B cell (primary cell): ENCODE measurements around the gene HS2ST1. TPM values are rescaled to one million over a fixed set of nuclear protein-coding genes. Genes with fewer than 3 reads are reported as not detected.
"Not testable (repeated sequence)": the region's sequence is repeated elsewhere in the genome, so short reads cannot be mapped to it uniquely, and the experiment has no call there.

Experiments
- ATAC-seq: fragments of 200-7000 bp; cut with Tn5 transposase; one replicate; pipeline ENCODE4 v1.10.0; 2021; ENCODE audit warnings: low read depth, mild to moderate bottlenecking, moderate number of reproducible peaks, moderate library complexity
- CTCF ChIA-PET: fragments of 350-600 bp; sonication (Branson Sonifier 250); formaldehyde crosslinking; loops from one replicate; lab custom pipeline; 2021; ENCODE audit warnings: antibody characterized with exemption, inconsistent platforms; lab: Charles Lee
- POLR2A ChIA-PET: fragments of 350-600 bp; sonication (Branson Sonifier 250); formaldehyde crosslinking; loops from one replicate; lab custom pipeline; 2021; ENCODE audit warnings: antibody characterized with exemption; lab: Charles Lee
- DNase-seq: peaks from one replicate; pipeline ENCODE4 v3.0.0; 2013
- H2AFZ ChIP-seq: 2 replicates; pipeline ENCODE4 v1.6.1; 2012; ENCODE audit warnings: mild to moderate bottlenecking, low read depth, low read length; ENCODE audit not compliant: insufficient read depth, poor library complexity, severe bottlenecking
- H3K27ac ChIP-seq, 2 donors: 1 replicate in 1 of 2; 2 replicates in 1 of 2; pipeline ENCODE4 v1.5.1; 2012 to 2013; ENCODE audit warnings: low read length in 2 of 2, mild to moderate bottlenecking in 2 of 2, moderate library complexity in 1 of 2
- H3K27me3 ChIP-seq, 4 experiments: fragments of 200-600 bp in 1 of 4; sonication (generic) in 1 of 4; replicated peaks in 1 of 4; 1 replicate in 2 of 4; 2 replicates in 2 of 4; pipeline versions ENCODE4 v1.6.1 to v1.7.0; 2013 to 2016; ENCODE audit warnings: low read length in 3 of 4, mild to moderate bottlenecking in 2 of 4, mixed read lengths in 1 of 4, moderate library complexity in 1 of 4; ENCODE audit not compliant: insufficient read depth in 4 of 4, control insufficient read depth in 3 of 4; ENCODE audit errors: control extremely low read depth in 1 of 4
- H3K36me3 ChIP-seq, 2 experiments: replicated peaks in 1 of 2; 1 replicate in 1 of 2; 2 replicates in 1 of 2; pipeline versions ENCODE4 v1.6.1 to v1.7.1; 2013; ENCODE audit warnings: low read length in 1 of 2; ENCODE audit not compliant: insufficient read depth in 2 of 2, control insufficient read depth in 1 of 2; ENCODE audit errors: control extremely low read depth in 1 of 2, extremely low read depth in 1 of 2
- H3K4me1 ChIP-seq, 2 donors: fragments of 200-600 bp in 1 of 2; sonication (generic) in 1 of 2; 1 replicate in 1 of 2; 2 replicates in 1 of 2; pipeline versions ENCODE4 v1.5.1 to v1.6.1; 2013 to 2017; ENCODE audit warnings: low read length in 2 of 2; ENCODE audit not compliant: control insufficient read depth in 2 of 2, insufficient read depth in 2 of 2
- H3K4me2 ChIP-seq: replicated peaks from 2 replicates; pipeline ENCODE3; 2012; ENCODE audit warnings: mild to moderate bottlenecking, low read depth, low read length; ENCODE audit not compliant: poor library complexity, severe bottlenecking
- H3K4me3 ChIP-seq, 5 experiments: fragments of 200-600 bp in 1 of 5; sonication (generic) in 1 of 5; 1 replicate in 3 of 5; 2 replicates in 2 of 5; pipeline versions ENCODE4 v1.5.1 to v1.7.0; 2011 to 2016; ENCODE audit warnings: low read length in 4 of 5, mild to moderate bottlenecking in 4 of 5, low read depth in 2 of 5, control low read depth in 1 of 5, moderate library complexity in 1 of 5; ENCODE audit not compliant: insufficient read depth in 1 of 5; ENCODE audit errors: control extremely low read depth in 1 of 5, extremely low read depth in 1 of 5
- H3K79me2 ChIP-seq: fragments of 200-600 bp; sonication (generic); one replicate; pipeline ENCODE4 v1.6.0; 2016; ENCODE audit warnings: low read length; ENCODE audit not compliant: control insufficient read depth, insufficient read depth
- H3K9ac ChIP-seq: fragments of 200-600 bp; sonication (generic); 2 replicates; pipeline ENCODE4 v1.6.1; 2017; ENCODE audit warnings: mild to moderate bottlenecking, low read length, moderate library complexity
- H3K9me3 ChIP-seq, 3 donors: one replicate each; pipeline versions ENCODE4 v1.6.1 to v1.7.1; 2013; ENCODE audit warnings: low read length in 2 of 3; ENCODE audit not compliant: control insufficient read depth in 2 of 3, insufficient read depth in 1 of 3; ENCODE audit errors: control extremely low read depth in 1 of 3
- H4K20me1 ChIP-seq: 2 replicates; pipeline ENCODE4 v1.6.0; 2012; ENCODE audit warnings: mild to moderate bottlenecking, low read length; ENCODE audit not compliant: insufficient read depth, control insufficient read depth, poor library complexity, severe bottlenecking
- H3K27ac Mint-ChIP-seq: one replicate; pipeline ENCODE4 v1.8.0; 2021; ENCODE audit warnings: mixed read lengths
- H3K27me3 Mint-ChIP-seq: one replicate; pipeline ENCODE4 v1.8.0; 2021; ENCODE audit warnings: mixed read lengths
- H3K4me1 Mint-ChIP-seq: one replicate; pipeline ENCODE4 v1.8.0; 2021; ENCODE audit warnings: mixed read lengths
- H3K4me3 Mint-ChIP-seq: one replicate; pipeline ENCODE4 v1.8.0; 2021; ENCODE audit warnings: mixed read lengths
- H3K9me3 Mint-ChIP-seq: one replicate; pipeline ENCODE4 v1.8.0; 2022; ENCODE audit warnings: mixed read lengths; ENCODE audit not compliant: insufficient read depth
- EZH2 ChIP-seq: IDR thresholded peaks from 2 replicates; pipeline ENCODE4 v1.6.1; 2012; ENCODE audit warnings: borderline replicate concordance, low read depth, mild to moderate bottlenecking, moderate library complexity, low read length; ENCODE audit not compliant: insufficient read depth, poor library complexity, severe bottlenecking
- WGBS: methylation state at CpG from one replicate; pipeline ENCODE4 v1.1.5; 2013; ENCODE audit warnings: missing lambda C conversion rate; ENCODE audit not compliant: insufficient coverage; 5-methylcytosine and 5-hydroxymethylcytosine counted together
- intact Hi-C: fragments of 100-400 bp; cut with micrococcal nuclease; formaldehyde crosslinking; loops from one replicate; pipeline ENCODE4 v1.10.0; 2022
- polyA plus RNA-seq: library from polyadenylated mRNA; depleted of rRNA; stranded (reverse); fragments of >200 nt; gene quantifications from 2 replicates; pipeline ENCODE4 v1.2.3, GENCODE V29; 2012
- total RNA-seq, 2 donors: library from RNA; stranded (reverse); fragments of 120-200 nt in 1 of 2; gene quantifications; 1 replicate in 1 of 2; 2 replicates in 1 of 2; pipeline versions ENCODE4 v1.2.3 to v1.2.4, GENCODE V29; 2013 to 2022
- TF ChIP-seq, protein P1 (sequence below): fragments of 200-600 bp; IDR thresholded peaks from one replicate; pipeline ENCODE4 v1.8.0; 2022; ENCODE audit warnings: antibody characterized with exemption, mild to moderate bottlenecking

The HS2ST1 gene
- total and polyA plus RNA-seq, 2 donors (not counting 1 experiment from before 2014, with no cell fraction given): 3.0 to 16.9 TPM

- H3K9me3 ChIP-seq: no peaks in the 10 kb centered on the region
- H3K9me3 Mint-ChIP-seq: no peaks in the 10 kb centered on the region
- H3K27me3 Mint-ChIP-seq: no peaks in the 10 kb centered on the region
- no peak overlapping the region for H2AFZ ChIP-seq
- POLR2A ChIA-PET: no interaction called here
- H3K4me3 ChIP-seq: no peak overlapping the region
- TF ChIP-seq EZH2: no peak
- TF ChIP-seq, protein P1, sequence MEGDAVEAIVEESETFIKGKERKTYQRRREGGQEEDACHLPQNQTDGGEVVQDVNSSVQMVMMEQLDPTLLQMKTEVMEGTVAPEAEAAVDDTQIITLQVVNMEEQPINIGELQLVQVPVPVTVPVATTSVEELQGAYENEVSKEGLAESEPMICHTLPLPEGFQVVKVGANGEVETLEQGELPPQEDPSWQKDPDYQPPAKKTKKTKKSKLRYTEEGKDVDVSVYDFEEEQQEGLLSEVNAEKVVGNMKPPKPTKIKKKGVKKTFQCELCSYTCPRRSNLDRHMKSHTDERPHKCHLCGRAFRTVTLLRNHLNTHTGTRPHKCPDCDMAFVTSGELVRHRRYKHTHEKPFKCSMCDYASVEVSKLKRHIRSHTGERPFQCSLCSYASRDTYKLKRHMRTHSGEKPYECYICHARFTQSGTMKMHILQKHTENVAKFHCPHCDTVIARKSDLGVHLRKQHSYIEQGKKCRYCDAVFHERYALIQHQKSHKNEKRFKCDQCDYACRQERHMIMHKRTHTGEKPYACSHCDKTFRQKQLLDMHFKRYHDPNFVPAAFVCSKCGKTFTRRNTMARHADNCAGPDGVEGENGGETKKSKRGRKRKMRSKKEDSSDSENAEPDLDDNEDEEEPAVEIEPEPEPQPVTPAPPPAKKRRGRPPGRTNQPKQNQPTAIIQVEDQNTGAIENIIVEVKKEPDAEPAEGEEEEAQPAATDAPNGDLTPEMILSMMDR: no peak
- no peaks in the 10 kb centered on the region for H4K20me1 ChIP-seq
- H3K27me3 ChIP-seq: no peaks in the 10 kb centered on the region
- no peak overlapping the region for H3K9ac ChIP-seq
- ATAC-seq (no peak), DNase-seq (no peak)
- no peak overlapping the region for H3K4me2 ChIP-seq
- H3K4me1 Mint-ChIP-seq: no peaks in the 10 kb centered on the region
- H3K27ac Mint-ChIP-seq: no peak overlapping the region
- intact Hi-C loops: no loop called here
- H3K27ac ChIP-seq: no peak overlapping the region
- H3K79me2 ChIP-seq: peaks cover 11% of the 10 kb centered on the region
- no peaks in the 10 kb centered on the region for H3K4me1 ChIP-seq
- CTCF ChIA-PET: interaction anchor here (0.7 to 1.5 kb wide), 3 partner anchors 96 to 1237 kb away, joined by 3 to 5 read pairs (median 4); no protein-coding TSS in a partner anchor
- peaks cover 0 to 2% of the 10 kb centered on the region in 2 experiments for H3K36me3 ChIP-seq
- H3K4me3 Mint-ChIP-seq: no peak overlapping the region
These were observed 73.0 kb downstream of the HS2ST1 start for GRCh38 chr1:86987446-86987845.

DNA sequence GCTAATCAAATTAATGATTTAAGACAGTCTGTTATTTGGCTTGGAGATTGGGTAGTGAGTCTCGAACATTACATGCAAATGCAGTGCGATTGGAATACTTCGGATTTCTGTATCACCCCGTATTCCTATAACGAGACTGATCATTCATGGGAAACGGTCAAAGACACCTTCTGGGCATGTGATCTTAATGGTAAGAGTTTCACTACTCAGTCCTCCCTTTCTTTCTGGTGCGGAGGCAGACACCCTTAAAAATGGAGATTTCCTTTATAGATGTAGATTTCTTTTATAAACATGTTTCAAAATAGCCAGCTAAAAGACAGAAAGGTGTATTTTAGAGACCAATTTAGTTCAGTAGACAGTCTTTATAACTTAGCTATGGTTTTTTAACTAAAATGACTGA lies 74.4 kb downstream of the HS2ST1 start:
- H3K79me2 ChIP-seq: peaks cover 12% of the 10 kb centered on the region
- Mint-ChIP-seq H3K9me3 (no peaks in the 10 kb centered on the region), H3K27ac (no peak overlapping the region), H3K4me3 (no peak overlapping the region), H3K4me1 (peaks cover 2% of the 10 kb centered on the region), H3K27me3 (no peaks in the 10 kb centered on the region)
- no peak for DNase-seq
- H3K27me3 ChIP-seq: no peaks in the 10 kb centered on the region
- ChIA-PET POLR2A (no interaction called here), CTCF (interaction anchor here (1.6 kb wide), 1 partner anchor 17 kb away, joined by 3 read pairs; no protein-coding TSS in a partner anchor)
- peaks cover 0 to 2% of the 10 kb centered on the region in 2 experiments for H3K36me3 ChIP-seq
- H3K9ac ChIP-seq: no peak overlapping the region
- no peaks in the 10 kb centered on the region for H3K4me1 ChIP-seq
- H3K4me2 ChIP-seq: no peak overlapping the region
- no peak overlapping the region for H2AFZ ChIP-seq
- H3K9me3 ChIP-seq: no peaks in the 10 kb centered on the region
- H4K20me1 ChIP-seq: no peaks in the 10 kb centered on the region
- no CpG with 5 or more reads among the region's 7 CpGs for WGBS
- no peak overlapping the region for H3K4me3 ChIP-seq
- no peak for TF ChIP-seq EZH2
- TF ChIP-seq, protein P1: no peak
- intact Hi-C loops: no loop called here
- no peak overlapping the region for H3K27ac ChIP-seq
- ATAC-seq: no peak

- H3K4me3 ChIP-seq, DNase-seq, H4K20me1 ChIP-seq, H2AFZ ChIP-seq, H3K9me3 ChIP-seq, ATAC-seq, H3K4me1 Mint-ChIP-seq, H3K9me3 Mint-ChIP-seq, H3K4me1 ChIP-seq, intact Hi-C loops, H3K4me3 Mint-ChIP-seq, H3K27me3 Mint-ChIP-seq, H3K36me3 ChIP-seq, H3K4me2 ChIP-seq, H3K9ac ChIP-seq, H3K79me2 ChIP-seq, H3K27me3 ChIP-seq, H3K27ac ChIP-seq, POLR2A ChIA-PET, H3K27ac Mint-ChIP-seq: not testable (repeated sequence)
- CTCF ChIA-PET: interaction anchor here (1.6 kb wide), 1 partner anchor 18 kb away, joined by 3 read pairs; no protein-coding TSS in a partner anchor
- no CpG with 5 or more reads among the region's 3 CpGs for WGBS
These were observed 75.3 kb downstream of the HS2ST1 start for GRCh38 chr1:86989690-86990089.
